Bladder microvascular endothelial cell (primary cell): ENCODE measurements around the gene TES. TPM values are rescaled to one million over a fixed set of nuclear protein-coding genes. Genes with fewer than 3 reads are reported as not detected.

Experiments used
- total RNA-seq: library from RNA; depleted of rRNA; stranded (reverse); fragments of >200 nt; gene quantifications from 2 replicates; pipeline ENCODE4 v1.2.3, GENCODE V29; 2014

Gene TES
- total RNA-seq, result 97.0 and 105 TPM in 2 replicates

DNA sequence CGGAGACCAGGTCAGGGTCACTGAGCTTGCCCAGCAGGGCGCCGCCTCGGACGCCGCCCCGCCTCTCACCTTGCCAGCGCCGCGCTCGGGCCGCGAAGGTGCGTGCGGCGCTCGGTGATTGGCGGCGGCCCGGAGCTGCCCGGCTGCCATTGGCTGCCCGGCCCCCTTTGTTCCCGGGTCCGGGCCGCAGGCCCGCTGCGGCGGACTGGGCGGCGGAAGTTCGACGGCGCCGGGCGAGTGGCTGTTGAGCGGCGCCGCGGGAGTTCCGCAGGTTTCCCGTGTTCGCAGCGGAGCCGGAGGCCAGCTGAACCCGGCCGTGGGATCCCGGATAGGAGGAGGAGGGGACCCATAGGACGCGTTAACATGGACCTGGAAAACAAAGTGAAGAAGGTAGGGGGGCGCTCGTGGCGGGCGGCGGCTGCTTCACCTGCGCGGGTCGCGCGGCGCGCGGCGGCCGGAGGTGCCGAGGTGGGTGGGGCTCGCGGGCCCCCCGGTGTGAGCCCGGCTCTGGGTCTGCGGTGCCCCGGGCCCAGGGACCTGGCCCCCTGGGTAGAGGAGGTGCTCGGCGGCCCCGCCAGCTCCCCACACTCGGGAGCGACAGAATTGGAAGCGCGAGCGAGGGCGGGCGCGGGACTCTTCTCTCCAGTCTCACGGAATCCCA, at the start of gene TES:
Gene TES, plus strand, starts transcription at position 195 of the 661 bp plus-strand sequence. Its CDS starts 169 bp downstream, at position 364.

Other genes with a start within 250 kb of the TES start
- gene TFEC, start 179.8 kb upstream of the TES start, total RNA-seq, result 8.5 and 8.6 TPM in 2 replicates